Hepatocyte (in vitro differentiated cells): ENCODE results near the gene CEP131. TPM values are rescaled to one million over a fixed set of nuclear protein-coding genes. Genes with fewer than 3 reads are reported as not detected.

Source experiments
- DNase-seq: peaks from one replicate; pipeline ENCODE4 v3.0.0-alpha.2; 2016; ENCODE audit warnings: low spot score
- H2AFZ ChIP-seq: fragments of 200-600 bp; sonication (generic); 2 replicates; pipeline ENCODE4 v1.6.0; 2016; ENCODE audit warnings: antibody characterized with exemption, mild to moderate bottlenecking
- H3K27ac ChIP-seq: fragments of 200-600 bp; sonication (generic); 2 replicates; pipeline ENCODE4 v1.5.1; 2016; ENCODE audit warnings: mild to moderate bottlenecking
- H3K27me3 ChIP-seq: fragments of 200-600 bp; sonication (generic); 2 replicates; pipeline ENCODE4 v1.6.1; 2016
- H3K36me3 ChIP-seq: fragments of 200-600 bp; sonication (generic); replicated peaks from 2 replicates; pipeline ENCODE4 v1.5.1; 2016; ENCODE audit warnings: low read depth; ENCODE audit not compliant: insufficient read depth
- H3K4me1 ChIP-seq: fragments of 200-600 bp; sonication (generic); 2 replicates; pipeline ENCODE4 v1.5.1; 2016; ENCODE audit warnings: mild to moderate bottlenecking, moderate library complexity; ENCODE audit not compliant: insufficient read depth
- H3K4me2 ChIP-seq: fragments of 200-600 bp; sonication (generic); 2 replicates; pipeline ENCODE4 v1.6.0; 2016
- H3K4me3 ChIP-seq: fragments of 200-600 bp; sonication (generic); 2 replicates; pipeline ENCODE4 v1.5.1; 2016; ENCODE audit warnings: mild to moderate bottlenecking
- H3K79me2 ChIP-seq: fragments of 200-600 bp; sonication (generic); 2 replicates; pipeline ENCODE4 v1.6.0; 2017; ENCODE audit warnings: mild to moderate bottlenecking
- H3K9me2 ChIP-seq: fragments of 200-600 bp; sonication (generic); replicated peaks from 2 replicates; pipeline ENCODE4 v1.6.0; 2017; ENCODE audit warnings: mild to moderate bottlenecking; ENCODE audit not compliant: insufficient read depth
- H3K9me3 ChIP-seq: fragments of 200-600 bp; sonication (generic); 2 replicates; pipeline ENCODE4 v1.5.1; 2016; ENCODE audit warnings: low read depth, mild to moderate bottlenecking
- H4K20me1 ChIP-seq: fragments of 200-600 bp; sonication (generic); 2 replicates; pipeline ENCODE4 v1.6.0; 2016; ENCODE audit warnings: mild to moderate bottlenecking; ENCODE audit not compliant: insufficient read depth, poor library complexity, severe bottlenecking
- CTCF ChIP-seq: fragments of 200-600 bp; sonication (generic); IDR thresholded peaks from 2 replicates; pipeline ENCODE4 v1.5.1; 2016; ENCODE audit warnings: antibody characterized with exemption, mild to moderate bottlenecking; ENCODE audit not compliant: poor library complexity
- EZH2 ChIP-seq: fragments of 200-600 bp; sonication (generic); IDR thresholded peaks from 2 replicates; pipeline ENCODE4 v1.6.1; 2016; ENCODE audit warnings: antibody characterized with exemption, mild to moderate bottlenecking, borderline replicate concordance
- EZH2phosphoT487 ChIP-seq: fragments of 200-600 bp; sonication (generic); IDR thresholded peaks from one replicate; pipeline ENCODE4 v1.6.1; 2018; ENCODE audit warnings: antibody characterized with exemption, mild to moderate bottlenecking, low read depth, moderate library complexity; ENCODE audit not compliant: unreplicated experiment, severe bottlenecking
- WGBS: methylation state at CpG from one replicate; pipeline ENCODE4 v1.1.6; 2016; ENCODE audit warnings: low lambda C conversion rate; ENCODE audit errors: missing lambda C conversion rate; 5-methylcytosine and 5-hydroxymethylcytosine counted together
- polyA plus RNA-seq: library from polyadenylated mRNA; unstranded; fragments of >200 nt; fragmentation: Nextera tagmentation; extraction: Ambion mirVana; gene quantifications from 2 replicates; pipeline ENCODE4 v1.2.1, GENCODE V29; 2016
- total RNA-seq: library from RNA; depleted of rRNA; stranded (reverse); fragments of >200 nt; gene quantifications from 2 replicates; pipeline ENCODE4 v1.2.3, GENCODE V29; 2014

Gene CEP131
- total and polyA plus RNA-seq, 2 experiments from 2014 or later = 7.3 to 10.1 TPM

GRCh38 chr17:81237591-81238489, 15.1 kb upstream of the CEP131 start:
- Histone ChIP-seq H4K20me1 (no peaks in the 10 kb centered on the region), H3K4me3 (peak overlapping the region; percentile 45), H3K4me1 (peaks cover 25% of the 10 kb centered on the region), H3K9me3 (no peaks in the 10 kb centered on the region), H3K4me2 (peak overlapping the region; percentile 94), H3K79me2 (peaks cover 31% of the 10 kb centered on the region), H3K9me2 (no peaks in the 10 kb centered on the region), H3K27ac (no peak overlapping the region), H3K36me3 (no peaks in the 10 kb centered on the region), H2AFZ (peak overlapping the region; percentile 27), H3K27me3 (no peaks in the 10 kb centered on the region)
- TF ChIP-seq EZH2 (no peak), CTCF (no peak), EZH2phosphoT487 (no peak)
- WGBS = 62% methylated on average over 36 of the region's 36 CpGs
- no peak for DNase-seq

- Histone ChIP-seq H3K79me2 (peaks cover 31% of the 10 kb centered on the region), H4K20me1 (no peaks in the 10 kb centered on the region), H3K9me3 (no peaks in the 10 kb centered on the region), H3K27ac (no peak overlapping the region), H3K9me2 (no peaks in the 10 kb centered on the region), H3K4me3 (no peak overlapping the region), H3K4me2 (no peak overlapping the region), H3K4me1 (peaks cover 25% of the 10 kb centered on the region), H3K36me3 (no peaks in the 10 kb centered on the region), H2AFZ (no peak overlapping the region), H3K27me3 (no peaks in the 10 kb centered on the region)
- WGBS = 95% methylated on average over 21 of the region's 21 CpGs
- TF ChIP-seq EZH2phosphoT487 (no peak), CTCF (no peak), EZH2 (no peak)
- no peak for DNase-seq
Observed at GRCh38 chr17:81236784-81237183, 14.0 kb upstream of the CEP131 start.

GRCh38 chr17:81235822-81236740, 13.3 kb upstream of the CEP131 start:
- H3K4me2 ChIP-seq = no peak overlapping the region
- WGBS = 93% methylated on average over 21 of the region's 32 CpGs
- no peaks in the 10 kb centered on the region for H3K36me3 ChIP-seq
- peaks cover 30% of the 10 kb centered on the region for H3K79me2 ChIP-seq
- H3K27ac ChIP-seq = no peak overlapping the region
- H4K20me1 ChIP-seq = no peaks in the 10 kb centered on the region
- H3K4me1 ChIP-seq = peaks cover 25% of the 10 kb centered on the region
- no peak for DNase-seq
- TF ChIP-seq EZH2phosphoT487 = no peak
- no peak for TF ChIP-seq CTCF
- TF ChIP-seq EZH2 = no peak
- H3K27me3 ChIP-seq = no peaks in the 10 kb centered on the region
- no peak overlapping the region for H2AFZ ChIP-seq
- H3K4me3 ChIP-seq = no peak overlapping the region
- H3K9me3 ChIP-seq = no peaks in the 10 kb centered on the region
- no peaks in the 10 kb centered on the region for H3K9me2 ChIP-seq
